Measurements from ENCODE around the gene RAF1.
"Not testable (repeated sequence)": the region's sequence is repeated elsewhere in the genome, so short reads cannot be mapped to it uniquely, and the experiment has no call there.

The RAF1 gene

GRCh38 chr3:12549971-12550760, 113.8 kb downstream of the RAF1 start:
- ATAC-seq (no peak), DNase-seq (no peak)
- Mint-ChIP-seq H3K27ac (no peak overlapping the region), H3K4me3 (no peak overlapping the region), H3K4me1 (peaks cover 4% of the 10 kb centered on the region), H3K27me3 (peaks cover 26% of the 10 kb centered on the region), H3K9me3 (no peaks in the 10 kb centered on the region)

DNA sequence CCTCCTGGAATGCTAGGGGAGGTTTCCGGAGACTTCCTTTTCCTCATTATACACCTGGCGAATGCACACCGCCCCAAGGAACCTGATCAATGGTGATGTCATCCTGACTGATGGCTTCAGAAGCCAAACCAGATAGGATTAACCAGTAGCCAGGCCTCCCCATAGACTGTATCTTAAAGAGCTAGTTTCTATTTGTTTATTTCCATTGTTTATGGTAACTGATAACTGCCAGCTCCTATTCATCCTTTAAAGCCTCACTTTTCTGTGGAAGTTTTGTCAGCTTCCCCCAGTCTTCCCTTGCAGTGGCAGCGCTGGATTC, 118.5 kb downstream of the RAF1 start, which contains the start of gene MKRN2OS:
TSS of gene MKRN2OS (minus strand) at position 27 of the 319 bp plus-strand sequence. CDS start 35 bp downstream, outside the sequence.
- Mint-ChIP-seq H3K27ac (no peak within 1 kb of the TSS), H3K9me3 (no peaks in the 10 kb centered on the region), H3K4me3 (no peak within 1 kb of the TSS), H3K27me3 (no peaks in the 10 kb centered on the region), H3K4me1 (peaks cover 6% of the 10 kb centered on the region)
- no peak for DNase-seq
- no peak for ATAC-seq

DNA sequence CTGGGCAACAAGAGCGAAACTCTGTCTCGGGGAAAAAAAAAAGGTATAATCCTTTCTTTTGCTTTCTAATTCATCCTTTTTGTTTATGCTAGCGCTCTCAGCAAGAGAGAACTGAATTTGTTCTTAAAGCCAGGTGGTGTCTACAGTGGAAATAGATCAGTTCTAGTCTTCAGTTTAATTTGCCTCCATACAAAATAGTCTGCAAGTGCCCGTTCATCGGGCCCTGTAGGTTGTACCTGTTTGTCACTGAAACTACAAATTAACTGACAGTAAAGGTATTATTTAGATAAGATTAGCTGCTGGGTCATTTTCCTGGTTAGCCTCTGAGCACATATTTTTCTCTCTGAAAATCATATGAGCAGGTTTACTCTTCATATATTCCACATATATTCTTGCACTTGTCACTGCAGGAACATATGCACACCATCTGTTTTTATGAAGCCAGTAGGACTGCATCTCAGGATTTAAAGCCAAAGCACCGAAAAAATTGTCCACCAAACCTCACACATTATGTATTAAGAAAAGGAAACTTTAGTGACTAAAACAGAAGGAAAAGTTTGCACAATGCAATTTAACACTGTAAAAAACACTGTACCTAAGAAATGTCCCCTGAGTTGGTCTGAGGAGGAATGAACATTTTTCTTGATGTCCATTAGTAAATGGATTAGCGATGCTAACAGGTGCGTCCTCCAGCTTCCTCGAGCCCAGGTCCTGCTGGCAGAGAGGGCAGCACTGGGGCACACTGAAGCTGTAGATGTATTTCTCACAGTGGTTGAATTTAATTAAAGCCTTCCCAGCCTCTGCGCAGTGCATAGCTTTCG, 119.1 kb downstream of the RAF1 start:
- Mint-ChIP-seq H3K4me1 (peaks cover 6% of the 10 kb centered on the region), H3K27me3 (no peaks in the 10 kb centered on the region), H3K27ac (no peak overlapping the region), H3K9me3 (no peaks in the 10 kb centered on the region), H3K4me3 (no peak overlapping the region)
- ATAC-seq (no peak), DNase-seq (no peak)

DNA sequence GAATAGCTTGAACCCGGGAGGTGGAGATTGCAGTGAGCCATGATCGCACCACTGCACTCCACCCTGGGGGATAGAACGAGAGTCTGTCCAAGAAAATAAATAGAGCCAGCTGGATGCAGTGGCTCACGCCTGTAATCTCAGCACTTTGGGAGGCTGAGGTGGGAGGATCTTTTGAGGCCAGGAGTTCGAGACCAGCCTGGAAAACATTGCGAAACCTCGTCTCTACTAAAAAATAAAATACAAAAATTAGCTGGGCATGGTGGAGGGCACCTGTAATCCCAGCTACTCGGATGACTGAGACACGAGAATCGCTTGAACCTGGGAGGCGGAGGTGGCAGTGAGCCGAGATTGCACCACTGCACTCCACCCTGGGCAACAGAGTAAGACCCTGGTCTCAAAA, 120.4 kb downstream of the RAF1 start:
- not testable (repeated sequence) for H3K27me3 Mint-ChIP-seq, H3K4me1 Mint-ChIP-seq, DNase-seq, H3K27ac Mint-ChIP-seq, H3K4me3 Mint-ChIP-seq, H3K9me3 Mint-ChIP-seq, ATAC-seq

DNA sequence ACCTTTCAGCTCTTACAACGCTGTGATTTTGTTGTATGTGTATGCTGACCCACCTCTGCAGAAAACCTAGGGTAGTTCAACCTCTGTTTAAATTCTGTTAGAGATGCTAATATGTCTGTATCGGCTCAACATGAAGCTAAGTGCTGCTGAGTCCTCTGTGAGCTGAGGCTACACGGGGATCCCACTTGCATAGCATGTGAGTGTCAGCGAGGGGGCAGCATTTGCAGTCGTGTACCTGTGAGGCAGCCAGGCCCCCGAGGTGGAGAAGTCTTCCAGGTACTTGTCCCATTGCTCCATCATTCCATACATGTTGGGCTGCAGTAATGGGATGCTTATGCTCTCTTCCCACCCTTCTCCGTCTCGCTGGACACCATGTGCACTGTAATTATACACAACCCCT, 122.3 kb downstream of the RAF1 start:
- no peaks in the 10 kb centered on the region for H3K27me3 Mint-ChIP-seq
- no peak overlapping the region for H3K27ac Mint-ChIP-seq
- DNase-seq (no peak), ATAC-seq (no peak)
- no peak overlapping the region for H3K4me3 Mint-ChIP-seq
- H3K9me3 Mint-ChIP-seq = no peaks in the 10 kb centered on the region
- H3K4me1 Mint-ChIP-seq = peaks cover 6% of the 10 kb centered on the region

DNA sequence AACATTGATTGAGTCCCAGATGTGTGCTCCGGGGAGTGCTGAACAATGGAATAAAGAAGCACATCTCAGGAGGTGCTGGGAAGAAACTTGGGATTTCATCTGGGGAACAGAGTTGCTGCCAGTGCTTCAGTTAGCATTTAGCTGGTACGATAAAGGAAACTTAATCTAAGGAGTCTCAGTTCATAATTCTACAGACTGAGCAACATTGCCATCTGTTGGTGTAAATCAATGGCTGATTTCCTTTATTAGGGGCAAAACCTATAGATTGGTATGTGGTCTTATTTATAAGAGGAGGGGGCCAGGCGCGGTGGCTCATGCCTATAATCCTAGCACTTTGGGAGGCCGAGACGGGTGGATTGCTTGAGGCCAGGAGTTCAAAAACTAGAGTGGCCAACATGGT, 127.5 kb downstream of the RAF1 start:
- H3K27me3 Mint-ChIP-seq = no peaks in the 10 kb centered on the region
- H3K9me3 Mint-ChIP-seq = no peaks in the 10 kb centered on the region
- no peak for DNase-seq
- ATAC-seq = no peak
- no peak overlapping the region for H3K4me3 Mint-ChIP-seq
- no peak overlapping the region for H3K27ac Mint-ChIP-seq
- H3K4me1 Mint-ChIP-seq = no peaks in the 10 kb centered on the region
